Activated T-cell treated with anti-CD3 and anti-CD28 coated beads, Interleukin-2, amount 50 U/mL, for 4 hours (primary cell): ENCODE data around the gene HOXA9. TPM values are rescaled to one million over a fixed set of nuclear protein-coding genes. Genes with fewer than 3 reads are reported as not detected.

Experiments
- ATAC-seq, 2 donors: fragments of 200-7000 bp; cut with Tn5 transposase; one replicate each; pipeline ENCODE4 v1.10.0; 2021
- DNase-seq: peaks from one replicate; pipeline ENCODE4 v3.0.0-alpha.2; 2020
- H3K27me3 Mint-ChIP-seq: one replicate; pipeline ENCODE4 v1.8.0; 2021; ENCODE audit warnings: low read depth, mixed read lengths
- H3K36me3 Mint-ChIP-seq: one replicate; pipeline ENCODE4 v1.8.0; 2022; ENCODE audit warnings: mixed read lengths; ENCODE audit not compliant: insufficient read depth
- H3K4me1 Mint-ChIP-seq: one replicate; pipeline ENCODE4 v1.8.0; 2021; ENCODE audit warnings: low read depth, mixed read lengths
- H3K4me3 Mint-ChIP-seq: one replicate; pipeline ENCODE4 v1.8.0; 2021; ENCODE audit warnings: mild to moderate bottlenecking, moderate library complexity, mixed read lengths
- H3K9me3 Mint-ChIP-seq: one replicate; pipeline ENCODE4 v1.8.0; 2021; ENCODE audit warnings: mixed read lengths
- total RNA-seq, 3 donors: library from RNA; stranded (reverse); gene quantifications; one replicate each; pipeline ENCODE4 v1.2.1, GENCODE V29; 2021

Gene HOXA9
- total RNA-seq, 3 donors from 2014 or later, result 0.28 to 0.76 TPM; not detected in 1

- H3K36me3 Mint-ChIP-seq, result no peaks in the 10 kb centered on the region
- H3K27me3 Mint-ChIP-seq, result peaks cover 89% of the 10 kb centered on the region
- H3K4me3 Mint-ChIP-seq, result no peak overlapping the region
- DNase-seq (no peak), ATAC-seq (no peak)
- no peaks in the 10 kb centered on the region for H3K9me3 Mint-ChIP-seq
- H3K4me1 Mint-ChIP-seq, result peaks cover 27% of the 10 kb centered on the region
These were observed 39.5 kb upstream of the HOXA9 start for GRCh38 chr7:27204851-27205322.

GRCh38 chr7:27203964-27204594 lies 38.7 kb upstream of the HOXA9 start:
- no peaks in the 10 kb centered on the region for H3K9me3 Mint-ChIP-seq
- DNase-seq (no peak), ATAC-seq (no peak)
- H3K36me3 Mint-ChIP-seq, result no peaks in the 10 kb centered on the region
- H3K27me3 Mint-ChIP-seq, result peaks cover 82% of the 10 kb centered on the region
- H3K4me1 Mint-ChIP-seq, result peaks cover 28% of the 10 kb centered on the region
- no peak overlapping the region for H3K4me3 Mint-ChIP-seq

GRCh38 chr7:27203365-27203953 lies 38.1 kb upstream of the HOXA9 start:
- Mint-ChIP-seq H3K4me3 (no peak overlapping the region), H3K9me3 (no peaks in the 10 kb centered on the region), H3K27me3 (peaks cover 82% of the 10 kb centered on the region), H3K36me3 (no peaks in the 10 kb centered on the region), H3K4me1 (peaks cover 30% of the 10 kb centered on the region)
- ATAC-seq, result no peak
- DNase-seq, result no peak

- H3K4me1 Mint-ChIP-seq, result peaks cover 34% of the 10 kb centered on the region
- DNase-seq (no peak), ATAC-seq (no peak)
- H3K36me3 Mint-ChIP-seq, result no peaks in the 10 kb centered on the region
- H3K9me3 Mint-ChIP-seq, result no peaks in the 10 kb centered on the region
- peaks cover 85% of the 10 kb centered on the region for H3K27me3 Mint-ChIP-seq
- H3K4me3 Mint-ChIP-seq, result no peak overlapping the region
These were observed 37.5 kb upstream of the HOXA9 start for GRCh38 chr7:27202862-27203134.

- ATAC-seq (no peak), DNase-seq (no peak)
- Mint-ChIP-seq H3K27me3 (peaks cover 85% of the 10 kb centered on the region), H3K9me3 (no peaks in the 10 kb centered on the region), H3K4me1 (peaks cover 34% of the 10 kb centered on the region), H3K36me3 (no peaks in the 10 kb centered on the region), H3K4me3 (no peak overlapping the region)
These were observed 36.9 kb upstream of the HOXA9 start for GRCh38 chr7:27202018-27202861.

GRCh38 chr7:27201580-27202017 lies 36.3 kb upstream of the HOXA9 start:
- Mint-ChIP-seq H3K9me3 (no peaks in the 10 kb centered on the region), H3K27me3 (peaks cover 84% of the 10 kb centered on the region), H3K4me3 (no peak overlapping the region), H3K36me3 (no peaks in the 10 kb centered on the region), H3K4me1 (peaks cover 34% of the 10 kb centered on the region)
- DNase-seq (no peak), ATAC-seq (no peak)

- ATAC-seq (no peak), DNase-seq (no peak)
- Mint-ChIP-seq H3K27me3 (peaks cover 84% of the 10 kb centered on the region), H3K4me3 (peak overlapping the region; percentile 72), H3K36me3 (no peaks in the 10 kb centered on the region), H3K4me1 (peaks cover 34% of the 10 kb centered on the region), H3K9me3 (no peaks in the 10 kb centered on the region)
These were observed 35.6 kb upstream of the HOXA9 start for GRCh38 chr7:27200761-27201579.

GRCh38 chr7:27199849-27200760 lies 34.8 kb upstream of the HOXA9 start, which contains the start of gene HOXA13:
Gene HOXA13, minus strand, starts transcription at chr7:27200091. Its CDS starts 14 bp downstream, at chr7:27200077.
- DNase-seq (no peak), ATAC-seq (peak; percentile 53 to 66)
- Mint-ChIP-seq H3K9me3 (no peaks in the 10 kb centered on the region), H3K4me1 (peaks cover 29% of the 10 kb centered on the region), H3K27me3 (peaks cover 83% of the 10 kb centered on the region), H3K4me3 (peak within 1 kb of the TSS; percentile 75), H3K36me3 (no peaks in the 10 kb centered on the region)

- H3K27me3 Mint-ChIP-seq, result peaks cover 84% of the 10 kb centered on the region
- ATAC-seq, result peak; percentile 17 to 34
- peaks cover 24% of the 10 kb centered on the region for H3K4me1 Mint-ChIP-seq
- peak overlapping the region; percentile 64 for H3K4me3 Mint-ChIP-seq
- no peak for DNase-seq
- H3K9me3 Mint-ChIP-seq, result no peaks in the 10 kb centered on the region
- H3K36me3 Mint-ChIP-seq, result no peaks in the 10 kb centered on the region
These were observed 33.8 kb upstream of the HOXA9 start for GRCh38 chr7:27198871-27199801.

GRCh38 chr7:27198138-27198841 lies 33.0 kb upstream of the HOXA9 start:
- Mint-ChIP-seq H3K36me3 (no peaks in the 10 kb centered on the region), H3K4me1 (peaks cover 24% of the 10 kb centered on the region), H3K4me3 (peak overlapping the region; percentile 3), H3K27me3 (peaks cover 84% of the 10 kb centered on the region), H3K9me3 (no peaks in the 10 kb centered on the region)
- ATAC-seq (no peak), DNase-seq (no peak)

GRCh38 chr7:27197137-27198042 lies 32.1 kb upstream of the HOXA9 start:
- Mint-ChIP-seq H3K36me3 (no peaks in the 10 kb centered on the region), H3K4me1 (peaks cover 28% of the 10 kb centered on the region), H3K9me3 (no peaks in the 10 kb centered on the region), H3K27me3 (peaks cover 81% of the 10 kb centered on the region), H3K4me3 (no peak overlapping the region)
- DNase-seq (no peak), ATAC-seq (no peak)
